ENCODE measurements around the gene PDZD2. TPM values are rescaled to one million over a fixed set of nuclear protein-coding genes. Genes with fewer than 3 reads are reported as not detected.

The PDZD2 gene
- total RNA-seq, 4 donors from 2014 or later, result 6.2 to 21.4 (median 11.8) TPM

GRCh38 chr5:32100230-32100629 is 461.3 kb downstream of the PDZD2 start:
- Histone ChIP-seq H3K4me3 (no peak overlapping the region), H3K27ac (peak overlapping the region in 1 of 2 donors; percentile 50), H3K9me3 (no peaks in the 10 kb centered on the region), H3K36me3 (no peaks in the 10 kb centered on the region), H3K27me3 (no peaks in the 10 kb centered on the region), H3K4me1 (no peaks in the 10 kb centered on the region)
- intact Hi-C loops (cut with DNase I; ENCODE audit: low total_unique reads), result no loop called here
- TF ChIP-seq POLR2A (IDR thresholded peaks at IDR 0.05) (no peak), CTCF (IDR thresholded peaks at IDR 0.05) (no peak)
- DNase-seq, result no peak

- H3K36me3 ChIP-seq, result no peaks in the 10 kb centered on the region
- H3K4me3 ChIP-seq, result no peak overlapping the region
- intact Hi-C loops (cut with DNase I; ENCODE audit: low total_unique reads), result no loop called here
- DNase-seq, result no peak
- H3K9me3 ChIP-seq, result no peaks in the 10 kb centered on the region
- TF ChIP-seq CTCF (IDR thresholded peaks at IDR 0.05) (no peak), POLR2A (IDR thresholded peaks at IDR 0.05) (no peak)
- no peaks in the 10 kb centered on the region for H3K27me3 ChIP-seq
- no peak overlapping the region for H3K27ac ChIP-seq
- no peaks in the 10 kb centered on the region for H3K4me1 ChIP-seq
Measured at GRCh38 chr5:32100691-32101302, 461.9 kb downstream of the PDZD2 start.

- no peaks in the 10 kb centered on the region for H3K4me1 ChIP-seq
- TF ChIP-seq CTCF (IDR thresholded peaks at IDR 0.05) (no peak), POLR2A (IDR thresholded peaks at IDR 0.05) (no peak)
- H3K27me3 ChIP-seq, result no peaks in the 10 kb centered on the region
- no peaks in the 10 kb centered on the region for H3K36me3 ChIP-seq
- no peak overlapping the region for H3K4me3 ChIP-seq
- DNase-seq, result no peak
- intact Hi-C loops (cut with DNase I; ENCODE audit: low total_unique reads), result no loop called here
- no peaks in the 10 kb centered on the region for H3K9me3 ChIP-seq
- H3K27ac ChIP-seq, result no peak overlapping the region
Measured at GRCh38 chr5:32102254-32102986, 463.5 kb downstream of the PDZD2 start.

GRCh38 chr5:32103521-32103920 is 464.6 kb downstream of the PDZD2 start:
- H3K4me1 ChIP-seq, result no peaks in the 10 kb centered on the region
- DNase-seq, result no peak
- intact Hi-C loops (cut with DNase I; ENCODE audit: low total_unique reads), result no loop called here
- H3K4me3 ChIP-seq, result no peak overlapping the region
- no peaks in the 10 kb centered on the region for H3K9me3 ChIP-seq
- H3K27me3 ChIP-seq, result no peaks in the 10 kb centered on the region
- H3K27ac ChIP-seq, result no peak overlapping the region
- TF ChIP-seq CTCF (IDR thresholded peaks at IDR 0.05), result no peak
- no peak for TF ChIP-seq POLR2A (IDR thresholded peaks at IDR 0.05)
- H3K36me3 ChIP-seq, result no peaks in the 10 kb centered on the region

- no peak for TF ChIP-seq CTCF (IDR thresholded peaks at IDR 0.05)
- TF ChIP-seq POLR2A (IDR thresholded peaks at IDR 0.05), result no peak
- H3K9me3 ChIP-seq, result no peaks in the 10 kb centered on the region
- intact Hi-C loops (cut with DNase I; ENCODE audit: low total_unique reads), result no loop called here
- H3K4me1 ChIP-seq, result no peaks in the 10 kb centered on the region
- H3K36me3 ChIP-seq, result no peaks in the 10 kb centered on the region
- no peaks in the 10 kb centered on the region for H3K27me3 ChIP-seq
- H3K4me3 ChIP-seq, result no peak overlapping the region
- DNase-seq, result no peak
- no peak overlapping the region for H3K27ac ChIP-seq
Measured at GRCh38 chr5:32107291-32107690, 468.4 kb downstream of the PDZD2 start.
